ENCODE results near the gene MRPL30. TPM values are rescaled to one million over a fixed set of nuclear protein-coding genes. Genes with fewer than 3 reads are reported as not detected.
A peak's percentile ranks its signal among the peaks of the same experiment; 100 is the strongest.

The MRPL30 gene
- total RNA-seq, 1 experiment from 2014 or later: 25.6 TPM

DNA sequence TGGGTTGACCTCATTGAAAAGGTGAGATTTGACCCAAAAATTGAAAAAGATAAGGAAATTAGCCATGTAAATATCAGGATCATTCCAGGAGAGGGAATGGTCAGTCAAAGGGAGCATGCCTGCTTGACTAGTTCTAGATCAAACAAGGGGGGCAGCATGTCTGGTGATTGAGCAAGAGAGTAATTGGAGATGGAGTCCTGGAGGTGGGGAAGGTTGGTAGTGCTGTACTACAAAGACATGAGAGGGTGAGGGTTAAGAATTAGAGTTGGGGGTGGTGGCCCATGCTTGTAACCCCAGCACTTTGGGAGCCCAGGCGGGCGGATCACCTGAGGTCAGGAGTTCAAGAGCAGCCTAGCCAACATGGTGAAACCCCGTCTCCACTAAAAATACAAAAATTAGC is 2.0 kb downstream of the MRPL30 start:
- in situ Hi-C loops (cut with HindIII; ENCODE audit: low pct_unique_long_range_greater_than_20kb, low sequenced_read_pairs): no loop called here
- ATAC-seq (no peak), DNase-seq (ENCODE audit: low read depth, low spot score) (no peak)
- no peak overlapping the region for H3K4me3 ChIP-seq (ENCODE audit: low read depth in 2 of 2, low read length in 2 of 2)
- no peaks in the 10 kb centered on the region for H3K27me3 ChIP-seq (ENCODE audit: control insufficient read depth, insufficient read depth, low read length)
- H3K36me3 ChIP-seq (ENCODE audit: control insufficient read depth, insufficient read depth, low read length): peaks cover 4% of the 10 kb centered on the region; the same call in 1 of the 2 replicates
- no peaks in the 10 kb centered on the region for H3K9me3 ChIP-seq (ENCODE audit: control insufficient read depth, insufficient read depth, low read depth, low read length)
- ChIA-PET POLR2A (no interaction called here), CTCF (no interaction called here)
- peaks cover 12% of the 10 kb centered on the region for H3K4me1 ChIP-seq (ENCODE audit: control insufficient read depth, insufficient read depth, low read length)
- intact Hi-C loops (cut with micrococcal nuclease; ENCODE audit: unreplicated experiment): loop anchor here (5.0 kb wide), 1 partner anchor 154 kb away; the partner anchor contains the start of genes EIF5B and TXNDC9
- no TSS peak for BruUV-seq (replicated peaks)
- peak overlapping the region; percentile 88 for H3K27ac ChIP-seq (ENCODE audit: low read length)
- TF ChIP-seq, protein P1, sequence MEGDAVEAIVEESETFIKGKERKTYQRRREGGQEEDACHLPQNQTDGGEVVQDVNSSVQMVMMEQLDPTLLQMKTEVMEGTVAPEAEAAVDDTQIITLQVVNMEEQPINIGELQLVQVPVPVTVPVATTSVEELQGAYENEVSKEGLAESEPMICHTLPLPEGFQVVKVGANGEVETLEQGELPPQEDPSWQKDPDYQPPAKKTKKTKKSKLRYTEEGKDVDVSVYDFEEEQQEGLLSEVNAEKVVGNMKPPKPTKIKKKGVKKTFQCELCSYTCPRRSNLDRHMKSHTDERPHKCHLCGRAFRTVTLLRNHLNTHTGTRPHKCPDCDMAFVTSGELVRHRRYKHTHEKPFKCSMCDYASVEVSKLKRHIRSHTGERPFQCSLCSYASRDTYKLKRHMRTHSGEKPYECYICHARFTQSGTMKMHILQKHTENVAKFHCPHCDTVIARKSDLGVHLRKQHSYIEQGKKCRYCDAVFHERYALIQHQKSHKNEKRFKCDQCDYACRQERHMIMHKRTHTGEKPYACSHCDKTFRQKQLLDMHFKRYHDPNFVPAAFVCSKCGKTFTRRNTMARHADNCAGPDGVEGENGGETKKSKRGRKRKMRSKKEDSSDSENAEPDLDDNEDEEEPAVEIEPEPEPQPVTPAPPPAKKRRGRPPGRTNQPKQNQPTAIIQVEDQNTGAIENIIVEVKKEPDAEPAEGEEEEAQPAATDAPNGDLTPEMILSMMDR (IDR thresholded peaks at IDR 0.05): no peak

DNA sequence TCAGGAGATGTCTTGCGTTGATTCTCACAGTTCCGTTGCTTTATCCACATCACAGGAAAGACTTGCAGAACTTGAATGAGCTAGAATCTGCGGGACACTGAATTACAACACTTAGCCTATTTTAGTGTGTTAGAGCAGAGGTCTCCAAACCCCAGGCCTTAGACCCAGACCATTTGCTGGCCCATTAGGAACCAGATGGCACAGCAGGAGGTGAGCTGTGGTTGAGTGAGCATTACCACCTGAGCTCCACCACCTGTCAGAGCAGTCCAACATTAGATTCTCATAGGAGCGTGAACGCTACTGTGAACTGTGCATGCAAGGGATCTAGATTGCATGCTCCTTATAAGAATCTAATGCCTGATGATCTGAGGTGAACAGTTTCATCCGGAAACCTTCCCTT is 3.8 kb downstream of the MRPL30 start:
- H3K36me3 ChIP-seq (ENCODE audit: control insufficient read depth, insufficient read depth, low read length): peaks cover 4% of the 10 kb centered on the region; the same call in 1 of the 2 replicates
- CTCF ChIA-PET: no interaction called here
- no TSS peak for BruUV-seq (replicated peaks)
- ATAC-seq (no peak), DNase-seq (ENCODE audit: low read depth, low spot score) (no peak)
- no peak overlapping the region for H3K4me3 ChIP-seq (ENCODE audit: low read depth in 2 of 2, low read length in 2 of 2)
- intact Hi-C loops (cut with micrococcal nuclease; ENCODE audit: unreplicated experiment) (loop anchor here (5.0 kb wide), 1 partner anchor 152 kb away; the partner anchor contains the start of genes EIF5B and TXNDC9), in situ Hi-C loops (cut with HindIII; ENCODE audit: low pct_unique_long_range_greater_than_20kb, low sequenced_read_pairs) (no loop called here)
- POLR2A ChIA-PET: no interaction called here
- H3K4me1 ChIP-seq (ENCODE audit: control insufficient read depth, insufficient read depth, low read length): peaks cover 8% of the 10 kb centered on the region
- no peak overlapping the region for H3K27ac ChIP-seq (ENCODE audit: low read length)
- H3K9me3 ChIP-seq (ENCODE audit: control insufficient read depth, insufficient read depth, low read depth, low read length): no peaks in the 10 kb centered on the region
- TF ChIP-seq, protein P2, sequence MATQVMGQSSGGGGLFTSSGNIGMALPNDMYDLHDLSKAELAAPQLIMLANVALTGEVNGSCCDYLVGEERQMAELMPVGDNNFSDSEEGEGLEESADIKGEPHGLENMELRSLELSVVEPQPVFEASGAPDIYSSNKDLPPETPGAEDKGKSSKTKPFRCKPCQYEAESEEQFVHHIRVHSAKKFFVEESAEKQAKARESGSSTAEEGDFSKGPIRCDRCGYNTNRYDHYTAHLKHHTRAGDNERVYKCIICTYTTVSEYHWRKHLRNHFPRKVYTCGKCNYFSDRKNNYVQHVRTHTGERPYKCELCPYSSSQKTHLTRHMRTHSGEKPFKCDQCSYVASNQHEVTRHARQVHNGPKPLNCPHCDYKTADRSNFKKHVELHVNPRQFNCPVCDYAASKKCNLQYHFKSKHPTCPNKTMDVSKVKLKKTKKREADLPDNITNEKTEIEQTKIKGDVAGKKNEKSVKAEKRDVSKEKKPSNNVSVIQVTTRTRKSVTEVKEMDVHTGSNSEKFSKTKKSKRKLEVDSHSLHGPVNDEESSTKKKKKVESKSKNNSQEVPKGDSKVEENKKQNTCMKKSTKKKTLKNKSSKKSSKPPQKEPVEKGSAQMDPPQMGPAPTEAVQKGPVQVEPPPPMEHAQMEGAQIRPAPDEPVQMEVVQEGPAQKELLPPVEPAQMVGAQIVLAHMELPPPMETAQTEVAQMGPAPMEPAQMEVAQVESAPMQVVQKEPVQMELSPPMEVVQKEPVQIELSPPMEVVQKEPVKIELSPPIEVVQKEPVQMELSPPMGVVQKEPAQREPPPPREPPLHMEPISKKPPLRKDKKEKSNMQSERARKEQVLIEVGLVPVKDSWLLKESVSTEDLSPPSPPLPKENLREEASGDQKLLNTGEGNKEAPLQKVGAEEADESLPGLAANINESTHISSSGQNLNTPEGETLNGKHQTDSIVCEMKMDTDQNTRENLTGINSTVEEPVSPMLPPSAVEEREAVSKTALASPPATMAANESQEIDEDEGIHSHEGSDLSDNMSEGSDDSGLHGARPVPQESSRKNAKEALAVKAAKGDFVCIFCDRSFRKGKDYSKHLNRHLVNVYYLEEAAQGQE (IDR thresholded peaks at IDR 0.05; ENCODE audit: insufficient read depth in 1 of 2, low read depth in 2 of 2, low read length in 1 of 2): no peak
- TF ChIP-seq, protein P1 (IDR thresholded peaks at IDR 0.05): no peak
- TF ChIP-seq SIN3A (IDR thresholded peaks at IDR 0.05; ENCODE audit: borderline replicate concordance, insufficient read depth, low read depth, low read length) (no peak), TCF7L2 (IDR thresholded peaks at IDR 0.05; ENCODE audit: low read depth, low read length) (no peak), POLR2AphosphoS5 (IDR thresholded peaks at IDR 0.05; ENCODE audit: low read depth, low read length) (no peak)
- no peaks in the 10 kb centered on the region for H3K27me3 ChIP-seq (ENCODE audit: control insufficient read depth, insufficient read depth, low read length)
